Endothelial cell of umbilical vein (primary cell): ENCODE measurements around the gene IFNB1. TPM values are rescaled to one million over a fixed set of nuclear protein-coding genes. Genes with fewer than 3 reads are reported as not detected.

ENCODE experiments used
- BruUV-seq: library from RNA; stranded (reverse); fragments of 400-500 nt; replicated peaks from 2 replicates; lab custom pipeline; 2021; lab: Mats Ljungman, UMichigan
- CTCF ChIA-PET: fragments of 300-600, 350-600 bp; sonication (Branson Sonifier 250); formaldehyde crosslinking; loops from one replicate; lab custom pipeline; 2021; ENCODE audit warnings: antibody characterized with exemption, inconsistent platforms; lab: Charles Lee
- POLR2A ChIA-PET: fragments of 300-600, 350-600 bp; sonication (Branson Sonifier 250); formaldehyde crosslinking; loops from one replicate; lab custom pipeline; 2021; ENCODE audit warnings: antibody characterized with exemption, inconsistent platforms; lab: Charles Lee
- DNase-seq: peaks from one replicate; pipeline ENCODE4 v3.0.0-alpha.2; 2011; ENCODE audit warnings: low read depth, low spot score
- FAIRE-seq: peaks from 2 replicates; lab custom pipeline; 2011; peaks lifted over from hg19 to GRCh38; lab: Jason Lieb, UNC
- H2AFZ ChIP-seq: 2 replicates; pipeline ENCODE4 v1.6.0; 2012; ENCODE audit warnings: low read depth, low read length, control low read depth, inconsistent platforms
- H3K27ac ChIP-seq: 2 replicates; pipeline ENCODE4 v1.5.1; 2011; ENCODE audit warnings: low read depth, mild to moderate bottlenecking, control low read depth, low read length, moderate library complexity; ENCODE audit not compliant: insufficient read depth
- H3K27me3 ChIP-seq, 2 experiments: 2 replicates each; pipeline versions ENCODE4 v1.6.0 to v1.6.1; 2011; ENCODE audit warnings: low read length in 2 of 2, mixed read lengths in 1 of 2; ENCODE audit not compliant: control insufficient read depth in 2 of 2, insufficient read depth in 2 of 2
- H3K36me3 ChIP-seq, 2 experiments: 2 replicates in 1 of 2; 3 replicates in 1 of 2; pipeline ENCODE4 v1.5.1; 2011; ENCODE audit warnings: low read length in 2 of 2, mild to moderate bottlenecking in 1 of 2, moderate library complexity in 1 of 2; ENCODE audit not compliant: control insufficient read depth in 2 of 2, insufficient read depth in 2 of 2; ENCODE audit errors: extremely low read depth in 1 of 2
- H3K4me1 ChIP-seq: 3 replicates; pipeline ENCODE4 v1.5.1; 2011; ENCODE audit warnings: mild to moderate bottlenecking, low read length; ENCODE audit not compliant: control insufficient read depth, insufficient read depth; ENCODE audit errors: extremely low read depth
- H3K4me2 ChIP-seq: 2 replicates; pipeline ENCODE4 v1.6.1; 2011; ENCODE audit warnings: low read length, control low read depth, mixed read lengths; ENCODE audit not compliant: insufficient read depth
- H3K4me3 ChIP-seq, 3 experiments: fragments of 200-600 bp in 1 of 3; sonication (generic), shearing (Covaris generic) in 1 of 3; replicated peaks in 1 of 3; 2 replicates each; pipeline ENCODE4 v1.5.1; 2011 to 2016; ENCODE audit warnings: control low read depth in 3 of 3, low read length in 3 of 3, mild to moderate bottlenecking in 2 of 3, inconsistent platforms in 1 of 3, low read depth in 1 of 3, moderate library complexity in 1 of 3; ENCODE audit not compliant: insufficient read depth in 1 of 3
- H3K79me2 ChIP-seq: 2 replicates; pipeline ENCODE4 v1.6.0; 2012; ENCODE audit warnings: low read length, inconsistent platforms; ENCODE audit not compliant: control insufficient read depth, insufficient read depth
- H3K9ac ChIP-seq: replicated peaks from 2 replicates; pipeline ENCODE3; 2011; ENCODE audit warnings: low read length, control low read depth; ENCODE audit not compliant: insufficient read depth; ENCODE audit errors: extremely low read depth
- H3K9me1 ChIP-seq: replicated peaks from 3 replicates; pipeline ENCODE4 v1.6.0; 2011; ENCODE audit warnings: mild to moderate bottlenecking, low read length; ENCODE audit not compliant: control insufficient read depth, insufficient read depth; ENCODE audit errors: extremely low read depth
- H3K9me3 ChIP-seq: replicated peaks from 2 replicates; pipeline ENCODE4 v1.5.1; 2012; ENCODE audit warnings: low read length, inconsistent platforms; ENCODE audit not compliant: control insufficient read depth, insufficient read depth
- H4K20me1 ChIP-seq: replicated peaks from 2 replicates; pipeline ENCODE3; 2011; ENCODE audit warnings: mild to moderate bottlenecking, low read length; ENCODE audit not compliant: control insufficient read depth, insufficient read depth; ENCODE audit errors: extremely low read depth
- EZH2 ChIP-seq: IDR thresholded peaks from 2 replicates; pipeline ENCODE4 v1.6.1; 2012; ENCODE audit warnings: borderline replicate concordance, low read depth, mild to moderate bottlenecking, moderate library complexity, low read length, inconsistent platforms; ENCODE audit not compliant: severe bottlenecking
- FOS ChIP-seq: IDR thresholded peaks from 2 replicates; pipeline ENCODE4 v1.6.1; 2011; ENCODE audit warnings: mild to moderate bottlenecking, low read length, moderate library complexity, borderline replicate concordance; ENCODE audit not compliant: insufficient read depth
- GATA2 ChIP-seq: IDR thresholded peaks from 2 replicates; pipeline ENCODE4 v1.7.0; 2011; ENCODE audit warnings: low read depth, mild to moderate bottlenecking, moderate library complexity, mixed read lengths, low read length; ENCODE audit not compliant: insufficient read length, insufficient read depth
- JUN ChIP-seq: IDR thresholded peaks from 2 replicates; pipeline ENCODE4 v1.6.1; 2011; ENCODE audit warnings: borderline replicate concordance, low read depth; ENCODE audit not compliant: insufficient read length, insufficient read depth
- MAX ChIP-seq: IDR thresholded peaks from 2 replicates; pipeline ENCODE4 v1.6.1; 2011; ENCODE audit not compliant: insufficient read depth, insufficient read length
- MYC ChIP-seq: IDR thresholded peaks from one replicate; pipeline ENCODE4 v1.6.1; 2011; ENCODE audit warnings: mild to moderate bottlenecking, low read depth, low read length
- POLR2A ChIP-seq: IDR thresholded peaks from 2 replicates; pipeline ENCODE4 v1.6.1; 2012; ENCODE audit warnings: low read depth, mild to moderate bottlenecking, control low read depth, low read length
- POLR2AphosphoS5 ChIP-seq: IDR thresholded peaks from 2 replicates; pipeline ENCODE4 v1.6.1; 2012; ENCODE audit warnings: low read depth, mild to moderate bottlenecking, control low read depth, low read length, moderate library complexity; ENCODE audit not compliant: insufficient read depth
- dilution Hi-C: fragments of 300-500 bp; cut with MboI; formaldehyde crosslinking; loops from one replicate; pipeline ENCODE4 v1.15.0; 2019; ENCODE audit warnings: low sequenced_read_pairs; ENCODE audit not compliant: extremely low pct_ligation_motif_present
- intact Hi-C: fragments of 100-400 bp; cut with micrococcal nuclease; formaldehyde crosslinking; loops from one replicate; pipeline ENCODE4 v1.10.0; 2022
- polyA plus RNA-seq, 4 experiments: library from polyadenylated mRNA; depleted of rRNA in 3 of 4; stranded (reverse) in 3 of 4; unstranded in 1 of 4; fragments of >200 nt; gene quantifications; 2 replicates each; pipeline versions ENCODE4 v1.2.1 to v1.2.3, GENCODE V29; 2011 to 2012; ENCODE audit warnings: missing spikeins in 1 of 4
- total RNA-seq: library from RNA; stranded (reverse); gene quantifications from 2 replicates; pipeline ENCODE4 v1.2.3, GENCODE V29; 2021
- TF ChIP-seq, protein P1 (sequence below), 2 donors: IDR thresholded peaks; 1 replicate in 1 of 2; 2 replicates in 1 of 2; pipeline ENCODE4 v1.5.1; 2011; ENCODE audit warnings: low read length in 2 of 2, mild to moderate bottlenecking in 2 of 2, moderate library complexity in 2 of 2, control low read depth in 1 of 2, inconsistent platforms in 1 of 2, low read depth in 1 of 2; ENCODE audit not compliant: insufficient read depth in 1 of 2; ENCODE audit errors: extremely low read depth in 1 of 2

IFNB1 gene
- total and polyA plus RNA-seq, 2 donors (not counting 3 experiments of a cell fraction or from before 2014, with no cell fraction given), result not detected

DNA sequence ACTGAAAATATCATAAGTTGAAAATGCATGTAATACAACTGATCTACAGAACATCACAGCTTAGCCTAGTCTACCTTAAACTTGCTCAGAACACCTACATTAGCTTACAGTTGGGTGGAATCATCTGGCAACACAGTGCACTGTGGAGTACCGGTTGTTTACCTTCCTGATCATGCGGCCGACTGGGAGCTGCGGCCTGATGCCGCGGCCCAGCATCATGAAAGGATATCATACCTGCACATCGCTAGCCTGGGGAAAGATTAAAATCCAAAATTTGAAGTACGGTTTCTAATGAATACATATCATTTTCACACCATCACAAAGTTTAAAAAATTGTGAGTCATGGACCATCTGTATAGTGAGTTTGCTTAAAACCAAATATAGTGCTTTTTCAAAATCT lies 48.1 kb downstream of the IFNB1 start:
- no peaks in the 10 kb centered on the region for H3K36me3 ChIP-seq
- peaks cover 6% of the 10 kb centered on the region for H3K4me1 ChIP-seq
- no peaks in the 10 kb centered on the region for H3K79me2 ChIP-seq
- no peaks in the 10 kb centered on the region for H3K27me3 ChIP-seq
- no peak overlapping the region for H3K4me2 ChIP-seq
- FAIRE-seq (no peak), DNase-seq (no peak)
- H3K27ac ChIP-seq, result no peak overlapping the region
- H4K20me1 ChIP-seq, result no peaks in the 10 kb centered on the region
- TF ChIP-seq FOS, result no peak
- TF ChIP-seq POLR2AphosphoS5, result no peak
- TF ChIP-seq JUN, result no peak
- no peak for TF ChIP-seq MYC
- no peak for TF ChIP-seq GATA2
- no peak for TF ChIP-seq MAX
- TF ChIP-seq, protein P1, sequence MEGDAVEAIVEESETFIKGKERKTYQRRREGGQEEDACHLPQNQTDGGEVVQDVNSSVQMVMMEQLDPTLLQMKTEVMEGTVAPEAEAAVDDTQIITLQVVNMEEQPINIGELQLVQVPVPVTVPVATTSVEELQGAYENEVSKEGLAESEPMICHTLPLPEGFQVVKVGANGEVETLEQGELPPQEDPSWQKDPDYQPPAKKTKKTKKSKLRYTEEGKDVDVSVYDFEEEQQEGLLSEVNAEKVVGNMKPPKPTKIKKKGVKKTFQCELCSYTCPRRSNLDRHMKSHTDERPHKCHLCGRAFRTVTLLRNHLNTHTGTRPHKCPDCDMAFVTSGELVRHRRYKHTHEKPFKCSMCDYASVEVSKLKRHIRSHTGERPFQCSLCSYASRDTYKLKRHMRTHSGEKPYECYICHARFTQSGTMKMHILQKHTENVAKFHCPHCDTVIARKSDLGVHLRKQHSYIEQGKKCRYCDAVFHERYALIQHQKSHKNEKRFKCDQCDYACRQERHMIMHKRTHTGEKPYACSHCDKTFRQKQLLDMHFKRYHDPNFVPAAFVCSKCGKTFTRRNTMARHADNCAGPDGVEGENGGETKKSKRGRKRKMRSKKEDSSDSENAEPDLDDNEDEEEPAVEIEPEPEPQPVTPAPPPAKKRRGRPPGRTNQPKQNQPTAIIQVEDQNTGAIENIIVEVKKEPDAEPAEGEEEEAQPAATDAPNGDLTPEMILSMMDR (IDR thresholded peaks at IDR 0.05; ENCODE audit: extremely low read depth in 1 of 2, insufficient read depth in 1 of 2, low read depth in 1 of 2, low read length in 2 of 2), result no peak
- TF ChIP-seq POLR2A, result no peak
- no peak for TF ChIP-seq EZH2
- no peaks in the 10 kb centered on the region for H3K9me3 ChIP-seq
- CTCF ChIA-PET, result no interaction called here
- no peak overlapping the region for H3K4me3 ChIP-seq
- BruUV-seq, result no TSS peak
- POLR2A ChIA-PET, result no interaction called here
- intact Hi-C loops, result loop anchor here (5.0 to 10.0 kb wide), 2 partner anchors 63 to 395 kb away; no protein-coding TSS in a partner anchor
- dilution Hi-C loops, result no loop called here
- no peak overlapping the region for H3K9ac ChIP-seq
- H3K9me1 ChIP-seq, result no peaks in the 10 kb centered on the region
- H2AFZ ChIP-seq, result no peak overlapping the region
